Brain microvascular endothelial cell (primary cell): ENCODE data around the gene SNX19.

Experiments used
- DNase-seq: peaks from one replicate; pipeline ENCODE4 v3.0.0-alpha.2; 2020
- H3K27ac ChIP-seq: fragments of 250-450 bp; sonication (Bioruptor Pico); 2 replicates; pipeline ENCODE4 v1.5.1; 2020; ENCODE audit warnings: mild to moderate bottlenecking, moderate library complexity
- H3K27me3 ChIP-seq: fragments of 250-450 bp; sonication (Bioruptor Pico); replicated peaks from 2 replicates; pipeline ENCODE4 v1.5.1; 2020; ENCODE audit warnings: mild to moderate bottlenecking
- H3K36me3 ChIP-seq: fragments of 250-450 bp; sonication (Bioruptor Pico); replicated peaks from 2 replicates; pipeline ENCODE4 v1.5.1; 2020; ENCODE audit warnings: mild to moderate bottlenecking
- H3K4me3 ChIP-seq: 2 replicates; pipeline ENCODE4 v1.5.1; 2011; ENCODE audit warnings: low read depth, mild to moderate bottlenecking, control low read depth, low read length, moderate library complexity
- in situ Hi-C: cut with HindIII; loops from 2 replicates; pipeline ENCODE4 v1.10.0; 2017; ENCODE audit warnings: low sequenced_read_pairs, low pct_ligation_motif_present
- TF ChIP-seq, protein P1 (sequence below): IDR thresholded peaks from 2 replicates; pipeline ENCODE4 v1.5.1; 2011; ENCODE audit warnings: low read depth, mild to moderate bottlenecking, moderate library complexity, low read length, control low read depth, inconsistent platforms; ENCODE audit errors: missing control alignments

SNX19 gene, protein sequence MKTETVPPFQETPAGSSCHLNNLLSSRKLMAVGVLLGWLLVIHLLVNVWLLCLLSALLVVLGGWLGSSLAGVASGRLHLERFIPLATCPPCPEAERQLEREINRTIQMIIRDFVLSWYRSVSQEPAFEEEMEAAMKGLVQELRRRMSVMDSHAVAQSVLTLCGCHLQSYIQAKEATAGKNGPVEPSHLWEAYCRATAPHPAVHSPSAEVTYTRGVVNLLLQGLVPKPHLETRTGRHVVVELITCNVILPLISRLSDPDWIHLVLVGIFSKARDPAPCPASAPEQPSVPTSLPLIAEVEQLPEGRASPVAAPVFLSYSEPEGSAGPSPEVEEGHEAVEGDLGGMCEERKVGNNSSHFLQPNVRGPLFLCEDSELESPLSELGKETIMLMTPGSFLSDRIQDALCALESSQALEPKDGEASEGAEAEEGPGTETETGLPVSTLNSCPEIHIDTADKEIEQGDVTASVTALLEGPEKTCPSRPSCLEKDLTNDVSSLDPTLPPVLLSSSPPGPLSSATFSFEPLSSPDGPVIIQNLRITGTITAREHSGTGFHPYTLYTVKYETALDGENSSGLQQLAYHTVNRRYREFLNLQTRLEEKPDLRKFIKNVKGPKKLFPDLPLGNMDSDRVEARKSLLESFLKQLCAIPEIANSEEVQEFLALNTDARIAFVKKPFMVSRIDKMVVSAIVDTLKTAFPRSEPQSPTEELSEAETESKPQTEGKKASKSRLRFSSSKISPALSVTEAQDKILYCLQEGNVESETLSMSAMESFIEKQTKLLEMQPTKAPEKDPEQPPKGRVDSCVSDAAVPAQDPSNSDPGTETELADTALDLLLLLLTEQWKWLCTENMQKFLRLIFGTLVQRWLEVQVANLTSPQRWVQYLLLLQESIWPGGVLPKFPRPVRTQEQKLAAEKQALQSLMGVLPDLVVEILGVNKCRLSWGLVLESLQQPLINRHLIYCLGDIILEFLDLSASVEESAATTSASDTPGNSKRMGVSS

GRCh38 chr11:130916238-130916855, at the start of gene SNX19:
SNX19 (minus strand) TSS chr11:130916479; CDS start chr11:130915939, 540 bp downstream.
- in situ Hi-C loops = no loop called here
- Histone ChIP-seq H3K36me3 (peaks cover 8% of the 10 kb centered on the region), H3K27me3 (no peaks in the 10 kb centered on the region), H3K27ac (peak within 1 kb of the TSS; percentile 84), H3K4me3 (peak within 1 kb of the TSS; percentile 82)
- peak; percentile 89 for DNase-seq
- TF ChIP-seq, protein P1, sequence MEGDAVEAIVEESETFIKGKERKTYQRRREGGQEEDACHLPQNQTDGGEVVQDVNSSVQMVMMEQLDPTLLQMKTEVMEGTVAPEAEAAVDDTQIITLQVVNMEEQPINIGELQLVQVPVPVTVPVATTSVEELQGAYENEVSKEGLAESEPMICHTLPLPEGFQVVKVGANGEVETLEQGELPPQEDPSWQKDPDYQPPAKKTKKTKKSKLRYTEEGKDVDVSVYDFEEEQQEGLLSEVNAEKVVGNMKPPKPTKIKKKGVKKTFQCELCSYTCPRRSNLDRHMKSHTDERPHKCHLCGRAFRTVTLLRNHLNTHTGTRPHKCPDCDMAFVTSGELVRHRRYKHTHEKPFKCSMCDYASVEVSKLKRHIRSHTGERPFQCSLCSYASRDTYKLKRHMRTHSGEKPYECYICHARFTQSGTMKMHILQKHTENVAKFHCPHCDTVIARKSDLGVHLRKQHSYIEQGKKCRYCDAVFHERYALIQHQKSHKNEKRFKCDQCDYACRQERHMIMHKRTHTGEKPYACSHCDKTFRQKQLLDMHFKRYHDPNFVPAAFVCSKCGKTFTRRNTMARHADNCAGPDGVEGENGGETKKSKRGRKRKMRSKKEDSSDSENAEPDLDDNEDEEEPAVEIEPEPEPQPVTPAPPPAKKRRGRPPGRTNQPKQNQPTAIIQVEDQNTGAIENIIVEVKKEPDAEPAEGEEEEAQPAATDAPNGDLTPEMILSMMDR = peak; percentile 72

DNA sequence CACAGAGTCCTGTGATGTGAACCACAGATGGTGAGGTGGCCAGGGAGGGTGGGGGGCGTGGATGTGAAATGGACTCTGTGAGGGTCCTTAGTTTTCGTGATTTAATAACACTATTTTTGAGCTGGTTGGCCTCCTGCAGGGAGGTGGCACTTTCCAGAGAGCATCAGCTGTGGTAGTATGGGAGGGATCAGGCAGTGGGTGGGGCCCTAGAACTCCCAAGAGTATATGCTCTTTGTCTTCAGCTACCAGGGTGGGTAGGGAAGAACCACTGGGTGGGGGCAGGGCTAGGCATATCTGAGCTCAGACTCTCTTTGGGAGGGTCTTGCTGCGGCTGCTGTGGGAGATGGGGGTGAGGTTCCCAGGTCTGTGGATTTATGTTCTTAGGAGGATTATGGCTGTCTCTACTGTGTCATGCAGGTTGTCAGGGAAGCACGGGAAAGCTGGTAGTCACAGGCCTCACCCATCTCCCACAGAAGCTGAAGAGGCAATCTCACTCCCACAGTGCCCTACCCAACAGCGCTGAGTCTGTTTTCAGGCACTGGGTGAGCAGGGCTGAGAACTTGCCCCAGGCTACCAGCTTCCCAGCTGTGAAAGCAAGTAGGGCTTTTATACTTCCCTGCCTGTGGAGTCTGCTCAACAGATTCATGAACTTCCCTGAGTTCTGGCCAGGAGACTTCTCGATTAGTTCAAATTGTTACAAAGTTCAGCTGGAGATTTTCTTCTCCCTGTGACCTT, 47.9 kb upstream of the SNX19 start:
- Histone ChIP-seq H3K27ac (no peak overlapping the region), H3K27me3 (no peaks in the 10 kb centered on the region), H3K4me3 (no peak overlapping the region), H3K36me3 (no peaks in the 10 kb centered on the region)
- in situ Hi-C loops = no loop called here
- DNase-seq = no peak
- TF ChIP-seq, protein P1 = no peak

DNA sequence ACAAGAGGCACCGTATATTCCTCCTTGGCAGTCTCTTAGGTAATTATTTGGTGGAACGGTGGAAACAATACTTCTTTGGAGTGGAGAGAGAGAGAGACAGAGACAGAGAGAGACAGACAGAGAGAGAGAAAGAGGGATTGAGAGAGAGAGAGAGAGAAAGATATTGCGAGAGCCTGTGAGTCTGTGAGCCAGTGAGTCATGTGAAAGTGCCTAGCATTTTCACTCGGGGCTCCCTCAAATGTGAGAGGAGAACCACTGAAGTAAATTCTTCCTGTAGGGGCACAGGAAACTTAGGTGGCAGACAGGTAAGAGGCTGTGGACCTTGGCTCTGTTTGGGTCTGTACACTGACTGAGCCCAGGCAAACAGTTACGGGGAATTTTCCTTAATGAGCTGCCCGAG, 31.6 kb upstream of the SNX19 start:
- no peaks in the 10 kb centered on the region for H3K36me3 ChIP-seq
- TF ChIP-seq, protein P1 = no peak
- no peak for DNase-seq
- H3K27me3 ChIP-seq = no peaks in the 10 kb centered on the region
- no peak overlapping the region for H3K4me3 ChIP-seq
- in situ Hi-C loops = no loop called here
- no peak overlapping the region for H3K27ac ChIP-seq

DNA sequence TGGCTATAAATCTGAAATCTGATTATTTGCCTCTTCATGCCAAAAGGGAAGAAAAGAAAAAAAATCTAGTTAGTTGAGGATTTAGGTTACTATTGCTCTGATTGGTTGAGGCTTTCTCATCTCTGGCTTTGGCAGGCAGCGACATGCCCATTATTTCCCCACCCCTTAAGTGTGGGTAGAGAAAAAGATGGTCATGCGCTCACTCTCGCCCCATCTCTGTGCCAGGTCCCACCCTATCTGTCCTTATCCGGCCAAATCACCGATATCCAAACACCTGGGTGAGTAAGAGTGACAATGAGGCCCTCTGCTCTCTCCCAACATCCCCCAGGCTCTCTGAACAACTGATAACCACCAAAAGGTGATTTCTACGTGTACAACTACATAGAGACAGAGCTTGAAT, 31.2 kb upstream of the SNX19 start:
- no peak overlapping the region for H3K27ac ChIP-seq
- H3K36me3 ChIP-seq = no peaks in the 10 kb centered on the region
- H3K27me3 ChIP-seq = no peaks in the 10 kb centered on the region
- no peak for DNase-seq
- H3K4me3 ChIP-seq = no peak overlapping the region
- in situ Hi-C loops = no loop called here
- TF ChIP-seq, protein P1 = no peak

DNA sequence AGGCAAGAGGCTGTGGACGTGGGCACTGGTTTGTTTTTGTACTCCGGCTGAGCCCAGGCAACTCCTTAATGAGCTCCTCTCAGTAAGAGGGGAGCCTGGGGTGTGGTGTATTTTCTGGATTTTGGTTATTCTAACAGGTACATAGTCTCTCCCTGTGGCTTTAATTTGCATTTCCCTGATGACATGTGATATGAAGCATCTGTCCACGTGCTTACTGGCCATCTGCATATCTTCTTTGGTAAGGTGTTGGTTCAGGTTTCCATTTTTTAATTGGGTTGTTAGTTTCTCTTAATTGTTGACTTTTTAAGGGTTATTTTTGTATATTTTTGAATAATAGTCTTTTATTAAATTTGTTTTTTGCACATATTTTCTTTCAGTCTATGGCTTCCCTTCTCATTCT, 30.8 kb upstream of the SNX19 start:
- H3K36me3 ChIP-seq = no peaks in the 10 kb centered on the region
- H3K4me3 ChIP-seq = no peak overlapping the region
- TF ChIP-seq, protein P1 = no peak
- no peak for DNase-seq
- in situ Hi-C loops = no loop called here
- H3K27ac ChIP-seq = no peak overlapping the region
- H3K27me3 ChIP-seq = no peaks in the 10 kb centered on the region
